Spleen (tissue), 11 donors: Measurements from ENCODE around the gene UTS2B. TPM values are rescaled to one million over a fixed set of nuclear protein-coding genes. Genes with fewer than 3 reads are reported as not detected.

Source experiments
- DNase-seq: peaks from one replicate; pipeline ENCODE4 v3.0.0-alpha.2; 2020
- H3K27ac ChIP-seq, 8 donors: fragments of 200-600 bp; sonication (generic) in 7 of 8; 1 replicate in 4 of 8; 2 replicates in 4 of 8; pipeline versions ENCODE4 v1.5.0 to v1.8.0; 2016 to 2021; ENCODE audit warnings: inconsistent platforms in 4 of 8, mild to moderate bottlenecking in 4 of 8, moderate library complexity in 1 of 8
- H3K27me3 ChIP-seq, 7 donors: fragments of 200-600 bp; sonication (generic) in 6 of 7; replicated peaks in 1 of 7; 1 replicate in 4 of 7; 2 replicates in 3 of 7; pipeline versions ENCODE4 v1.5.0 to v1.8.0; 2016 to 2021; ENCODE audit warnings: inconsistent platforms in 3 of 7, mild to moderate bottlenecking in 1 of 7
- H3K36me3 ChIP-seq, 6 donors: fragments of 200-600 bp; sonication (generic) in 5 of 6; 1 replicate in 4 of 6; 2 replicates in 2 of 6; pipeline versions ENCODE4 v1.5.0 to v1.8.0; 2016 to 2021; ENCODE audit warnings: inconsistent platforms in 2 of 6
- H3K4me1 ChIP-seq, 6 donors: fragments of 200-600 bp; sonication (generic) in 5 of 6; 1 replicate in 3 of 6; 2 replicates in 3 of 6; pipeline versions ENCODE4 v1.5.0 to v1.8.0; 2016 to 2021; ENCODE audit warnings: inconsistent platforms in 3 of 6
- H3K4me3 ChIP-seq, 8 donors: fragments of 200-600 bp; sonication (generic) in 7 of 8; 1 replicate in 4 of 8; 2 replicates in 4 of 8; pipeline versions ENCODE4 v1.5.0 to v1.8.0; 2016 to 2021; ENCODE audit warnings: inconsistent platforms in 4 of 8, mild to moderate bottlenecking in 4 of 8, moderate library complexity in 2 of 8
- H3K9me3 ChIP-seq, 8 donors: fragments of 200-600 bp; sonication (generic) in 7 of 8; 1 replicate in 4 of 8; 2 replicates in 4 of 8; pipeline versions ENCODE4 v1.5.0 to v1.8.0; 2016 to 2021; ENCODE audit warnings: inconsistent platforms in 4 of 8
- POLR2A ChIP-seq, 3 donors: fragments of 450-650 bp; IDR thresholded peaks; one replicate each; pipeline ENCODE4 v1.5.1; 2017; ENCODE audit warnings: antibody characterized with exemption in 3 of 3, mild to moderate bottlenecking in 1 of 3
- POLR2AphosphoS5 ChIP-seq, 3 donors: sonication (generic); formaldehyde crosslinking; IDR thresholded peaks; one replicate each; pipeline ENCODE4 v1.5.1; 2017; ENCODE audit warnings: antibody characterized with exemption in 3 of 3
- WGBS, 5 donors: extraction: QIAGEN DNeasy Blood & Tissue Kit in 3 of 5; methylation state at CpG; one replicate each; pipeline versions ENCODE4 v1.1.5 to v1.1.7; 2013 to 2018; 5-methylcytosine and 5-hydroxymethylcytosine counted together
- intact Hi-C: fragments of 100-400 bp; cut with DNase I; formaldehyde crosslinking; loops from one replicate; pipeline ENCODE4 v1.15.0; 2023; ENCODE audit warnings: low total_unique reads
- polyA plus RNA-seq, 3 donors: library from polyadenylated mRNA; stranded (reverse); fragments of 200-250 nt; gene quantifications; one replicate each; pipeline ENCODE4 v1.2.1, GENCODE V29; 2013
- total RNA-seq, 7 donors: library from RNA; depleted of rRNA in 3 of 7; stranded (reverse); fragments of >200 nt in 3 of 7; fragmentation: NEBNext Ultra II Directional in 4 of 7; extraction: Animal tissue kit (Norgen Biotek cat#: 25700) in 4 of 7; gene quantifications; one replicate each; pipeline versions ENCODE4 v1.1.0 to v1.2.1, GENCODE V29; 2016 to 2021
- TF ChIP-seq, protein P1 (sequence below), 11 experiments: fragments of 200-600 bp in 7 of 11; fragments of 450-650 bp in 4 of 11; sonication (generic) in 4 of 11; IDR thresholded peaks in 8 of 11; conservative IDR thresholded peaks in 3 of 11; 1 replicate in 7 of 11; 2 replicates in 4 of 11; pipeline versions ENCODE4 v1.4.0 to v1.8.0; 2016 to 2021; ENCODE audit warnings: antibody characterized with exemption in 11 of 11, inconsistent platforms in 4 of 11, mild to moderate bottlenecking in 1 of 11
- donor health status: healthy with polysubstance abuse.
- donor health status: DM: no; HTN: no; CAD: no; lungs with moderate emphysema.
- donor health status: DM: no; HTN: no; CAD: no.
- donor health status: Bipolar disorder and iron deficiency.
- donor health status: healthy.
- donor health status: DM: no; HTN: no; CAD: no.
- donor health status: DM: yes; HTN: yes; CAD: no.

The UTS2B gene
- total and polyA plus RNA-seq, 10 donors: 0.20 to 3.2 (median 0.54) TPM; not detected in 1

DNA sequence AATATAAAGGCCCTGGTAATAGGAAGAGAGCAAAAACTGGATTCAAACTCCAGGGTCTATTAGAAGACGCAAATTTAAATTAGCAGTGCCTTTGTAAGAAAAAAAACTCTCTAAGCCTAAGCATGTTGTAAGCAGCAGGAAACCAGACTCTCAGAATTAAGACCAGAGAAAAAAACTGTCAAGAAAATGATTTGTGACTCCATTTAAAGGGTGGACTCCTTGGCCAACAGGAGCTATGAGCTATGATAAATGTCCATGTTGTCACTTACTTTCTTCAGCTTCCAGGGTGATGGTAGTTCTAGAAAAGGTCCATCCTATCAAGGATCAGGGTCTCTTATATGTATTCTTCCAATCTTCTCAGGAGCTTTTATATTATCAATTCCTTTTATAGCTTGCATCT, 36.0 kb downstream of the UTS2B start:
- intact Hi-C loops: no loop called here
- 90 to 97% (median 94%) methylated on average over 1 of the region's 1 CpG for WGBS, 5 donors

DNA sequence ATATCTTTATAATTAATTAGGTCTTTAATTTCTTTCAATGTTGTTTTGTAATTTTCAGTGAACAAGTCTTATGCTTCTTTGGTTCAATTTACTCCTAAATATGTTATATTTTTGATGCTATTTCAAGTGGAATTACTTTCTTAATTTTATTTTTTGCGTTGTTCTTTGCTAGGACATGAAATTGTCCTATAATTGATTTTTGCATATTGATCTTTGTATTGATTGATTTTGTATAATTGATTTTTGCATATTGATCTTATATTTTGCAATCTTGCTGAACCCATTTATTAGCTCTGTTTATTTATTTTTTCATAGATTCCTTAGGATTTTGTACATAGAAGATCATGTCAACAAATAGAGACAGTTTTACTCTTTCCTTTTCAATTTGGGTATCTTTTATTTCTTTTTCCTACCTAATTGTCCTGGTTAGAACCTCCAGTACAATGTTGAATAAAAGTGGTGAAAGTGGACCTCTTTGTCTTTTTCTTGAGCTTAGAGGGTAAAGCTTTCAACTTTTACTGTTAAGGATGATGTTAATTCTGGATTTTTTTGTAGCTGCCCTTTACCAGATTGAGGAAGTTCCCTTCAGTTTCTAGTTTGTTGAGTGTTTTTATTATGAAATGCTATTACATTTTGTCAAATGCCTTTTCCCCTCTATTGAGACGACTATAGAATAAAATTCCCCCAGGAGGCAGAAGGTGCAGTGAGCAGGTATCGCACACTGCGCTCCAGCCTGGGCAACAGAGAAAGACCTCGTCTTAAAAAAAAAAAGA, 37.9 kb downstream of the UTS2B start:
- Histone ChIP-seq H3K4me1 (peaks cover 0 to 58% (median 18%) of the 10 kb centered on the region in 6 donors), H3K36me3 (no peaks in the 10 kb centered on the region)

More for the DNA sequence above, 36.0 kb downstream of the UTS2B start:
- no peaks in the 10 kb centered on the region for H3K36me3 ChIP-seq
- H3K9me3 ChIP-seq: peaks cover 0 to 4% (median 0%) of the 10 kb centered on the region in 8 donors
- peak overlapping the region in 2 of 8 donors; percentile 76 to 78 for H3K27ac ChIP-seq
- peaks cover 4 to 74% (median 21%) of the 10 kb centered on the region in 6 donors for H3K4me1 ChIP-seq
- TF ChIP-seq, protein P1, sequence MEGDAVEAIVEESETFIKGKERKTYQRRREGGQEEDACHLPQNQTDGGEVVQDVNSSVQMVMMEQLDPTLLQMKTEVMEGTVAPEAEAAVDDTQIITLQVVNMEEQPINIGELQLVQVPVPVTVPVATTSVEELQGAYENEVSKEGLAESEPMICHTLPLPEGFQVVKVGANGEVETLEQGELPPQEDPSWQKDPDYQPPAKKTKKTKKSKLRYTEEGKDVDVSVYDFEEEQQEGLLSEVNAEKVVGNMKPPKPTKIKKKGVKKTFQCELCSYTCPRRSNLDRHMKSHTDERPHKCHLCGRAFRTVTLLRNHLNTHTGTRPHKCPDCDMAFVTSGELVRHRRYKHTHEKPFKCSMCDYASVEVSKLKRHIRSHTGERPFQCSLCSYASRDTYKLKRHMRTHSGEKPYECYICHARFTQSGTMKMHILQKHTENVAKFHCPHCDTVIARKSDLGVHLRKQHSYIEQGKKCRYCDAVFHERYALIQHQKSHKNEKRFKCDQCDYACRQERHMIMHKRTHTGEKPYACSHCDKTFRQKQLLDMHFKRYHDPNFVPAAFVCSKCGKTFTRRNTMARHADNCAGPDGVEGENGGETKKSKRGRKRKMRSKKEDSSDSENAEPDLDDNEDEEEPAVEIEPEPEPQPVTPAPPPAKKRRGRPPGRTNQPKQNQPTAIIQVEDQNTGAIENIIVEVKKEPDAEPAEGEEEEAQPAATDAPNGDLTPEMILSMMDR (IDR thresholded peaks at IDR 0.05 in 8 of 11, conservative IDR thresholded peaks at IDR 0.05 in 3 of 11): no peak
- no peak for TF ChIP-seq POLR2A (IDR thresholded peaks at IDR 0.05)
- TF ChIP-seq POLR2AphosphoS5 (IDR thresholded peaks at IDR 0.05): no peak
- no peaks in the 10 kb centered on the region for H3K27me3 ChIP-seq
- H3K4me3 ChIP-seq: no peak overlapping the region
- DNase-seq: no peak

GRCh38 chr3:191290311-191291025, 39.9 kb downstream of the UTS2B start:
- DNase-seq: no peak
- Histone ChIP-seq H3K4me3 (peak overlapping the region in 2 of 8 donors; percentile 1 to 31), H3K27ac (peak overlapping the region; percentile 38 to 78 (median 70)), H3K4me1 (peaks cover 0 to 38% (median 15%) of the 10 kb centered on the region in 6 donors), H3K36me3 (no peaks in the 10 kb centered on the region), H3K9me3 (peaks cover 0 to 9% (median 0%) of the 10 kb centered on the region in 8 donors), H3K27me3 (no peaks in the 10 kb centered on the region)
- TF ChIP-seq POLR2AphosphoS5 (IDR thresholded peaks at IDR 0.05): no peak
- no peak for TF ChIP-seq POLR2A (IDR thresholded peaks at IDR 0.05)
- TF ChIP-seq, protein P1 (IDR thresholded peaks at IDR 0.05 in 8 of 11, conservative IDR thresholded peaks at IDR 0.05 in 3 of 11): no peak
- intact Hi-C loops: no loop called here
- 42 to 60% (median 50%) methylated on average over 4 of the region's 4 CpGs for WGBS, 5 donors

More for the DNA sequence above, 37.9 kb downstream of the UTS2B start:
- no peaks in the 10 kb centered on the region for H3K27me3 ChIP-seq
- TF ChIP-seq POLR2AphosphoS5 (IDR thresholded peaks at IDR 0.05) (no peak), POLR2A (IDR thresholded peaks at IDR 0.05) (no peak)
- TF ChIP-seq, protein P1 (IDR thresholded peaks at IDR 0.05 in 8 of 11, conservative IDR thresholded peaks at IDR 0.05 in 3 of 11): no peak
- H3K9me3 ChIP-seq: peaks cover 0 to 4% (median 0%) of the 10 kb centered on the region in 8 donors
- WGBS, 5 donors: 56 to 71% (median 60%) methylated on average over 5 of the region's 5 CpGs
- H3K4me3 ChIP-seq: no peak overlapping the region
- peak overlapping the region in 3 of 8 donors; percentile 3 to 78 (median 4) for H3K27ac ChIP-seq
- intact Hi-C loops: no loop called here
- no peak for DNase-seq

GRCh38 chr3:191283400-191283799, 46.9 kb downstream of the UTS2B start:
- H3K9me3 ChIP-seq: peaks cover 0 to 10% (median 0%) of the 10 kb centered on the region in 8 donors
- H3K4me1 ChIP-seq: peaks cover 0 to 4% (median 0%) of the 10 kb centered on the region in 6 donors
- intact Hi-C loops: no loop called here
- H3K4me3 ChIP-seq: no peak overlapping the region
- no peak for TF ChIP-seq POLR2AphosphoS5 (IDR thresholded peaks at IDR 0.05)
- TF ChIP-seq, protein P1 (IDR thresholded peaks at IDR 0.05 in 8 of 11, conservative IDR thresholded peaks at IDR 0.05 in 3 of 11): no peak
- TF ChIP-seq POLR2A (IDR thresholded peaks at IDR 0.05): no peak
- DNase-seq: no peak
- no peaks in the 10 kb centered on the region for H3K36me3 ChIP-seq
- no peaks in the 10 kb centered on the region for H3K27me3 ChIP-seq
- no peak overlapping the region for H3K27ac ChIP-seq
- WGBS, 5 donors: 71 to 89% (median 79%) methylated on average over 2 of the region's 2 CpGs
